ENCODE results near the gene BAIAP2. TPM values are rescaled to one million over a fixed set of nuclear protein-coding genes. Genes with fewer than 3 reads are reported as not detected.

Gene BAIAP2
- total and polyA plus RNA-seq, 2 of the 13 experiments (the other 11 are each of a cell fraction or from before 2014, with no cell fraction given), result 22.5 to 24.0 TPM

- peak; percentile 42 for DNase-seq (ENCODE audit: low spot score)
- peak overlapping the region; percentile 53; the same call in 1 of the 2 replicates for H3K9ac ChIP-seq (ENCODE audit: insufficient read depth, low read depth, low read length)
- BruUV-seq (replicated peaks), result no TSS peak
- H3K9me3 ChIP-seq (ENCODE audit: low read length), result no peaks in the 10 kb centered on the region
- intact Hi-C loops (cut with micrococcal nuclease; ENCODE audit: unreplicated experiment), result loop anchor here (1.0 to 2.0 kb wide), 2 partner anchors 53 to 75 kb away; no protein-coding TSS in a partner anchor
- ChIA-PET CTCF (ENCODE audit: low intra/inter-chr PET ratio, low total read pairs) (interaction anchor here (0.6 to 1.7 kb wide), 2 partner anchors 57 to 74 kb away, joined by 3 to 12 read pairs; no protein-coding TSS in a partner anchor), POLR2A (interaction anchor here (0.6 to 2.3 kb wide), 5 partner anchors 15 to 537 kb away, joined by 4 to 20 read pairs (median 5); partner anchors contain the start of gene NDUFAF8)
- no peaks in the 10 kb centered on the region for H3K79me2 ChIP-seq (ENCODE audit: insufficient read depth, low read length)
- 63% methylated on average over 13 of the region's 13 CpGs for WGBS (ENCODE audit: low lambda C conversion rate)
- peaks cover 52% of the 10 kb centered on the region for H3K4me1 ChIP-seq (ENCODE audit: insufficient read depth, low read length)
- in situ Hi-C loops (cut with HindIII; ENCODE audit: extremely low pct_ligation_motif_present, low pct_unique_long_range_greater_than_20kb), result loop anchor here (5.0 kb wide), 1 partner anchor 111 kb away; no protein-coding TSS in a partner anchor
- H2AFZ ChIP-seq (ENCODE audit: low read length), result no peak overlapping the region
- ATAC-seq, result no peak
- no peaks in the 10 kb centered on the region for H4K20me1 ChIP-seq (ENCODE audit: insufficient read depth, low read length)
- peak overlapping the region in 1 of 3 experiments; percentile 63; a peak in 1 of 6 replicates for H3K4me3 ChIP-seq (replicated peaks in 1 of 3; ENCODE audit: insufficient read depth in 1 of 3, low read depth in 2 of 3, low read length in 3 of 3)
- peak overlapping the region; percentile 0 for H3K27ac ChIP-seq (ENCODE audit: extremely low read length, insufficient read depth, low read length)
- no peaks in the 10 kb centered on the region for H3K27me3 ChIP-seq (ENCODE audit: control insufficient read depth in 1 of 2, insufficient read depth in 2 of 2, low read length in 2 of 2)
- FAIRE-seq, result no peak
- peaks cover 4 to 6% of the 10 kb centered on the region in 2 experiments; a peak in 1 of 5 replicates for H3K36me3 ChIP-seq (replicated peaks in 1 of 2; ENCODE audit: control insufficient read depth in 1 of 2, insufficient read depth in 2 of 2, low read length in 2 of 2)
- H3K4me2 ChIP-seq (ENCODE audit: low read depth, low read length), result peak overlapping the region; percentile 86; the same call in 1 of the 2 replicates
- TF ChIP-seq PCBP1 (IDR thresholded peaks at IDR 0.05; ENCODE audit: borderline replicate concordance, low read depth, low read length) (0 out of 2 replicates have a peak, but pooled peaks have one; percentile 7), TFAP4 (IDR thresholded peaks at IDR 0.05; ENCODE audit: borderline replicate concordance, low read depth) (peak; percentile 23; the same call in 1 of the 2 replicates), RXRB (CRISPR knock-in tag; IDR thresholded peaks at IDR 0.05; ENCODE audit: borderline replicate concordance) (peak; percentile 37; the same call in 1 of the 2 replicates), ZNF263 (CRISPR knock-in tag; IDR thresholded peaks at IDR 0.05) (peak; percentile 67; the same call in 1 of the 2 replicates), ZNF326 (CRISPR knock-in tag; IDR thresholded peaks at IDR 0.05; ENCODE audit: borderline replicate concordance) (0 out of 2 replicates have a peak, but pooled peaks have one; percentile 61), ZNF512B (CRISPR knock-in tag; IDR thresholded peaks at IDR 0.05; ENCODE audit: borderline replicate concordance) (0 out of 2 replicates have a peak, but pooled peaks have one; percentile 13), ZNF431 (CRISPR knock-in tag; IDR thresholded peaks at IDR 0.05; ENCODE audit: borderline replicate concordance, low read depth) (0 out of 2 replicates have a peak, but pooled peaks have one; percentile 6), ELK4 (CRISPR knock-in tag; IDR thresholded peaks at IDR 0.05; ENCODE audit: borderline replicate concordance) (no peak), ZNF891 (CRISPR knock-in tag; IDR thresholded peaks at IDR 0.05) (no peak), THRA (CRISPR knock-in tag; IDR thresholded peaks at IDR 0.05; ENCODE audit: borderline replicate concordance) (0 out of 2 replicates have a peak, but pooled peaks have one; percentile 13), ZFAT (CRISPR knock-in tag; conservative IDR thresholded peaks at IDR 0.05) (no peak), ZNF354B (CRISPR knock-in tag; IDR thresholded peaks at IDR 0.05) (no peak), ZNF800 (CRISPR knock-in tag; IDR thresholded peaks at IDR 0.05) (no peak)
Observed at GRCh38 chr17:81097943-81098308, 63.0 kb downstream of the BAIAP2 start.
